ENCODE data around the gene SMAD9.

SMAD9 gene

GRCh38 chr13:36872621-36873020, 47.4 kb downstream of the SMAD9 start:
- H3K27ac ChIP-seq (ENCODE audit: low read length, poor library complexity, severe bottlenecking) = no peak overlapping the region
- no peak overlapping the region for H3K4ac ChIP-seq (ENCODE audit: low read depth in 1 of 2, low read length in 2 of 2)
- no peak overlapping the region for H2AK5ac ChIP-seq (ENCODE audit: low read length, severe bottlenecking)
- H2BK15ac ChIP-seq (ENCODE audit: low read depth, poor library complexity, severe bottlenecking) = no peak overlapping the region
- H3K4me1 ChIP-seq (ENCODE audit: control insufficient read depth, insufficient read depth, low read depth, low read length) = peaks cover 3% of the 10 kb centered on the region
- no peaks in the 10 kb centered on the region for H3K27me3 ChIP-seq (ENCODE audit: control insufficient read depth in 1 of 2, insufficient read depth in 1 of 2, low read length in 2 of 2)
- H3K4me2 ChIP-seq (ENCODE audit: low read length, poor library complexity, severe bottlenecking) = no peak overlapping the region
- no peaks in the 10 kb centered on the region for H3K9me3 ChIP-seq (ENCODE audit: control insufficient read depth, low read length)
- 19% methylated on average over 9 of the region's 10 CpGs for WGBS
- H3K36me3 ChIP-seq (ENCODE audit: control insufficient read depth in 1 of 2, insufficient read depth in 2 of 2, low read depth in 1 of 2, low read length in 2 of 2) = no peaks in the 10 kb centered on the region
- H3K4me3 ChIP-seq (ENCODE audit: insufficient read depth in 1 of 2, low read depth in 1 of 2, low read length in 2 of 2) = no peak overlapping the region
- H2BK5ac ChIP-seq (ENCODE audit: low read depth, low read length, poor library complexity, severe bottlenecking) = no peak overlapping the region
- peak overlapping the region in 1 of 2 experiments; percentile 4 for H3K18ac ChIP-seq (ENCODE audit: low read depth in 1 of 2, low read length in 2 of 2)
- H2BK12ac ChIP-seq (ENCODE audit: low read length in 2 of 2) = no peak overlapping the region
- no peaks in the 10 kb centered on the region for H3K79me1 ChIP-seq (replicated peaks; ENCODE audit: low read length, poor library complexity, severe bottlenecking)
- H3K9ac ChIP-seq (ENCODE audit: low read length) = no peak overlapping the region
- H3K23ac ChIP-seq (ENCODE audit: low read length in 2 of 2) = no peak overlapping the region
- H3K14ac ChIP-seq (ENCODE audit: low read length in 2 of 2) = peak overlapping the region in 1 of 2 experiments; percentile 35
- H2AFZ ChIP-seq (ENCODE audit: low read depth, low read length) = no peak overlapping the region
- H4K8ac ChIP-seq (ENCODE audit: low read length) = no peak overlapping the region
- peak; percentile 36 for DNase-seq
- no peak overlapping the region for H2BK120ac ChIP-seq (ENCODE audit: low read depth, low read length)
- no peak overlapping the region for H4K91ac ChIP-seq (ENCODE audit: low read length)

GRCh38 chr13:36870050-36870692, 49.9 kb downstream of the SMAD9 start:
- Histone ChIP-seq H4K8ac (ENCODE audit: low read length) (no peak overlapping the region), H2BK15ac (ENCODE audit: low read depth, poor library complexity, severe bottlenecking) (no peak overlapping the region), H3K27ac (ENCODE audit: low read length, poor library complexity, severe bottlenecking) (no peak overlapping the region), H3K23ac (ENCODE audit: low read length in 2 of 2) (no peak overlapping the region), H2BK5ac (ENCODE audit: low read depth, low read length, poor library complexity, severe bottlenecking) (no peak overlapping the region), H3K4me3 (ENCODE audit: insufficient read depth in 1 of 2, low read depth in 1 of 2, low read length in 2 of 2) (no peak overlapping the region), H3K36me3 (ENCODE audit: control insufficient read depth in 1 of 2, insufficient read depth in 2 of 2, low read depth in 1 of 2, low read length in 2 of 2) (peaks cover 0 to 3% of the 10 kb centered on the region in 2 experiments), H3K4me2 (ENCODE audit: low read length, poor library complexity, severe bottlenecking) (no peak overlapping the region), H3K27me3 (ENCODE audit: control insufficient read depth in 1 of 2, insufficient read depth in 1 of 2, low read length in 2 of 2) (no peaks in the 10 kb centered on the region), H4K91ac (ENCODE audit: low read length) (no peak overlapping the region), H3K9ac (ENCODE audit: low read length) (no peak overlapping the region), H2BK120ac (ENCODE audit: low read depth, low read length) (no peak overlapping the region), H3K4ac (ENCODE audit: low read depth in 1 of 2, low read length in 2 of 2) (no peak overlapping the region), H2AK5ac (ENCODE audit: low read length, severe bottlenecking) (no peak overlapping the region), H2BK12ac (ENCODE audit: low read length in 2 of 2) (no peak overlapping the region), H3K4me1 (ENCODE audit: control insufficient read depth, insufficient read depth, low read depth, low read length) (peaks cover 3% of the 10 kb centered on the region), H3K18ac (ENCODE audit: low read depth in 1 of 2, low read length in 2 of 2) (no peak overlapping the region), H3K14ac (ENCODE audit: low read length in 2 of 2) (no peak overlapping the region), H3K79me1 (replicated peaks; ENCODE audit: low read length, poor library complexity, severe bottlenecking) (no peaks in the 10 kb centered on the region), H2AFZ (ENCODE audit: low read depth, low read length) (no peak overlapping the region), H3K9me3 (ENCODE audit: control insufficient read depth, low read length) (no peaks in the 10 kb centered on the region)
- WGBS = no CpG with 5 or more reads among the region's 1 CpG
- no peak for DNase-seq

- no peak overlapping the region for H4K91ac ChIP-seq (ENCODE audit: low read length)
- no peaks in the 10 kb centered on the region for H3K27me3 ChIP-seq (ENCODE audit: control insufficient read depth in 1 of 2, insufficient read depth in 1 of 2, low read length in 2 of 2)
- no peak overlapping the region for H2AFZ ChIP-seq (ENCODE audit: low read depth, low read length)
- H3K36me3 ChIP-seq (ENCODE audit: control insufficient read depth in 1 of 2, insufficient read depth in 2 of 2, low read depth in 1 of 2, low read length in 2 of 2) = peaks cover 0 to 3% of the 10 kb centered on the region in 2 experiments
- no peak for DNase-seq
- H2BK15ac ChIP-seq (ENCODE audit: low read depth, poor library complexity, severe bottlenecking) = no peak overlapping the region
- no peaks in the 10 kb centered on the region for H3K79me1 ChIP-seq (replicated peaks; ENCODE audit: low read length, poor library complexity, severe bottlenecking)
- no peaks in the 10 kb centered on the region for H3K9me3 ChIP-seq (ENCODE audit: control insufficient read depth, low read length)
- H3K4me3 ChIP-seq (ENCODE audit: insufficient read depth in 1 of 2, low read depth in 1 of 2, low read length in 2 of 2) = no peak overlapping the region
- no peak overlapping the region for H2AK5ac ChIP-seq (ENCODE audit: low read length, severe bottlenecking)
- no peak overlapping the region for H2BK5ac ChIP-seq (ENCODE audit: low read depth, low read length, poor library complexity, severe bottlenecking)
- no peaks in the 10 kb centered on the region for H3K4me1 ChIP-seq (ENCODE audit: control insufficient read depth, insufficient read depth, low read depth, low read length)
- no peak overlapping the region for H4K8ac ChIP-seq (ENCODE audit: low read length)
- no peak overlapping the region for H3K9ac ChIP-seq (ENCODE audit: low read length)
- no peak overlapping the region for H2BK120ac ChIP-seq (ENCODE audit: low read depth, low read length)
- no peak overlapping the region for H2BK12ac ChIP-seq (ENCODE audit: low read length in 2 of 2)
- no peak overlapping the region for H3K4ac ChIP-seq (ENCODE audit: low read depth in 1 of 2, low read length in 2 of 2)
- no peak overlapping the region for H3K18ac ChIP-seq (ENCODE audit: low read depth in 1 of 2, low read length in 2 of 2)
- H3K14ac ChIP-seq (ENCODE audit: low read length in 2 of 2) = no peak overlapping the region
- H3K27ac ChIP-seq (ENCODE audit: low read length, poor library complexity, severe bottlenecking) = no peak overlapping the region
- no peak overlapping the region for H3K4me2 ChIP-seq (ENCODE audit: low read length, poor library complexity, severe bottlenecking)
- no peak overlapping the region for H3K23ac ChIP-seq (ENCODE audit: low read length in 2 of 2)
These were observed 53.8 kb downstream of the SMAD9 start for GRCh38 chr13:36866232-36866631.

- Histone ChIP-seq H3K27ac (ENCODE audit: low read length, poor library complexity, severe bottlenecking) (no peak overlapping the region), H2BK15ac (ENCODE audit: low read depth, poor library complexity, severe bottlenecking) (no peak overlapping the region), H3K4me2 (ENCODE audit: low read length, poor library complexity, severe bottlenecking) (no peak overlapping the region), H3K23ac (ENCODE audit: low read length in 2 of 2) (no peak overlapping the region), H3K79me1 (replicated peaks; ENCODE audit: low read length, poor library complexity, severe bottlenecking) (no peaks in the 10 kb centered on the region), H3K14ac (ENCODE audit: low read length in 2 of 2) (no peak overlapping the region), H3K4me3 (ENCODE audit: insufficient read depth in 1 of 2, low read depth in 1 of 2, low read length in 2 of 2) (no peak overlapping the region), H2AK5ac (ENCODE audit: low read length, severe bottlenecking) (no peak overlapping the region), H2AFZ (ENCODE audit: low read depth, low read length) (no peak overlapping the region), H3K4ac (ENCODE audit: low read depth in 1 of 2, low read length in 2 of 2) (no peak overlapping the region), H3K18ac (ENCODE audit: low read depth in 1 of 2, low read length in 2 of 2) (no peak overlapping the region), H3K4me1 (ENCODE audit: control insufficient read depth, insufficient read depth, low read depth, low read length) (no peaks in the 10 kb centered on the region), H3K9me3 (ENCODE audit: control insufficient read depth, low read length) (no peaks in the 10 kb centered on the region), H3K27me3 (ENCODE audit: control insufficient read depth in 1 of 2, insufficient read depth in 1 of 2, low read length in 2 of 2) (no peaks in the 10 kb centered on the region), H2BK5ac (ENCODE audit: low read depth, low read length, poor library complexity, severe bottlenecking) (no peak overlapping the region), H3K9ac (ENCODE audit: low read length) (no peak overlapping the region), H2BK120ac (ENCODE audit: low read depth, low read length) (no peak overlapping the region), H4K8ac (ENCODE audit: low read length) (no peak overlapping the region), H4K91ac (ENCODE audit: low read length) (no peak overlapping the region), H3K36me3 (ENCODE audit: control insufficient read depth in 1 of 2, insufficient read depth in 2 of 2, low read depth in 1 of 2, low read length in 2 of 2) (peaks cover 0 to 3% of the 10 kb centered on the region in 2 experiments), H2BK12ac (ENCODE audit: low read length in 2 of 2) (no peak overlapping the region)
- WGBS = 93% methylated on average over 4 of the region's 5 CpGs
- no peak for DNase-seq
These were observed 54.8 kb downstream of the SMAD9 start for GRCh38 chr13:36865265-36865664.
